Occipital lobe (tissue), 2 donors: ENCODE measurements around the gene PRKAG2. TPM values are rescaled to one million over a fixed set of nuclear protein-coding genes. Genes with fewer than 3 reads are reported as not detected.

Experiments used
- DNase-seq: peaks from one replicate; lab custom pipeline; 2025; lab: John Stamatoyannopoulos, UW
- total RNA-seq: library from RNA; depleted of rRNA; stranded (reverse); fragments of >200 nt; gene quantifications from one replicate; pipeline ENCODE4 v1.2.3, GENCODE V29; 2014

The PRKAG2 gene
- total RNA-seq, 1 donor from 2014 or later = 32.9 TPM

- DNase-seq = no peak
These were observed 24.2 kb upstream of the PRKAG2 start for GRCh38 chr7:151900986-151901621.

GRCh38 chr7:151900591-151900985 is 23.7 kb upstream of the PRKAG2 start:
- no peak for DNase-seq

GRCh38 chr7:151899513-151900360 is 22.8 kb upstream of the PRKAG2 start:
- DNase-seq = no peak

GRCh38 chr7:151897951-151898686 is 21.2 kb upstream of the PRKAG2 start:
- no peak for DNase-seq

- no peak for DNase-seq
These were observed 20.3 kb upstream of the PRKAG2 start for GRCh38 chr7:151897161-151897731.

GRCh38 chr7:151896486-151896885 is 19.6 kb upstream of the PRKAG2 start:
- DNase-seq = no peak

GRCh38 chr7:151896086-151896485 is 19.2 kb upstream of the PRKAG2 start:
- peak; percentile 40 for DNase-seq

- DNase-seq = peak; percentile 73
These were observed 18.7 kb upstream of the PRKAG2 start for GRCh38 chr7:151895631-151896031.

GRCh38 chr7:151895008-151895630 is 18.2 kb upstream of the PRKAG2 start:
- DNase-seq = no peak

GRCh38 chr7:151894111-151895007 is 17.4 kb upstream of the PRKAG2 start:
- no peak for DNase-seq

GRCh38 chr7:151893405-151893923 is 16.5 kb upstream of the PRKAG2 start:
- DNase-seq = no peak

GRCh38 chr7:151891753-151892152 is 14.8 kb upstream of the PRKAG2 start:
- no peak for DNase-seq

- peak; percentile 41 for DNase-seq
These were observed 14.3 kb upstream of the PRKAG2 start for GRCh38 chr7:151891182-151891581.

- no peak for DNase-seq
These were observed 13.6 kb upstream of the PRKAG2 start for GRCh38 chr7:151890355-151891004.

- DNase-seq = no peak
These were observed 12.8 kb upstream of the PRKAG2 start for GRCh38 chr7:151889406-151890354.

GRCh38 chr7:151888079-151889067 is 11.5 kb upstream of the PRKAG2 start:
- no peak for DNase-seq

GRCh38 chr7:151886783-151887182 is 9.9 kb upstream of the PRKAG2 start:
- no peak for DNase-seq
